Muscle of leg (tissue), 11 donors: ENCODE measurements around the gene RCBTB1. TPM values are rescaled to one million over a fixed set of nuclear protein-coding genes. Genes with fewer than 3 reads are reported as not detected.
A peak's percentile ranks its signal among the peaks of the same experiment; 100 is the strongest.

Experiments
- DNase-seq: peaks from one replicate; pipeline ENCODE4 v3.0.0; 2013
- H3K27ac ChIP-seq: one replicate; pipeline ENCODE4 v1.5.1; 2013; ENCODE audit warnings: mild to moderate bottlenecking, low read length, control low read depth
- H3K27me3 ChIP-seq: one replicate; pipeline ENCODE4 v1.6.1; 2013; ENCODE audit warnings: low read length; ENCODE audit not compliant: control insufficient read depth, insufficient read depth
- H3K36me3 ChIP-seq: one replicate; pipeline ENCODE4 v1.6.1; 2013; ENCODE audit warnings: low read length; ENCODE audit not compliant: control insufficient read depth, insufficient read depth
- H3K4me1 ChIP-seq: one replicate; pipeline ENCODE4 v1.6.1; 2013; ENCODE audit warnings: low read length; ENCODE audit not compliant: control insufficient read depth, insufficient read depth
- H3K4me3 ChIP-seq: one replicate; pipeline ENCODE4 v1.5.1; 2013; ENCODE audit warnings: low read length, control low read depth
- H3K9me3 ChIP-seq: replicated peaks from 2 replicates; pipeline ENCODE4 v1.6.1; 2013; ENCODE audit warnings: low read depth, low read length; ENCODE audit not compliant: control insufficient read depth
- WGBS: methylation state at CpG from one replicate; pipeline ENCODE4 v1.1.5; 2013; ENCODE audit warnings: missing lambda C conversion rate; ENCODE audit not compliant: insufficient coverage; 5-methylcytosine and 5-hydroxymethylcytosine counted together
- polyA plus RNA-seq, 8 donors: library from polyadenylated mRNA; unstranded; fragments of 120-200 nt; gene quantifications; one replicate each; pipeline versions ENCODE4 v1.2.1 to v1.2.3, GENCODE V29; 2013; ENCODE audit warnings: inconsistent platforms in 1 of 8, low replicate concordance in 1 of 8; ENCODE audit not compliant: insufficient read length in 8 of 8, insufficient read depth in 1 of 8
- total RNA-seq: library from RNA; stranded (reverse); fragments of 120-200 nt; gene quantifications from one replicate; pipeline ENCODE4 v1.2.4, GENCODE V29; 2013

Gene RCBTB1
- total and polyA plus RNA-seq, 9 donors = 10.8 to 24.9 (median 19.1) TPM

- no peak for DNase-seq
- Histone ChIP-seq H3K36me3 (peaks cover 16% of the 10 kb centered on the region), H3K27me3 (no peaks in the 10 kb centered on the region), H3K9me3 (no peaks in the 10 kb centered on the region), H3K27ac (no peak overlapping the region), H3K4me1 (no peaks in the 10 kb centered on the region), H3K4me3 (no peak overlapping the region)
- no CpG with 5 or more reads among the region's 3 CpGs for WGBS
Measured at GRCh38 chr13:49543656-49544055, 41.7 kb downstream of the RCBTB1 start.

- Histone ChIP-seq H3K27ac (peak overlapping the region; percentile 49), H3K4me3 (no peak overlapping the region), H3K27me3 (no peaks in the 10 kb centered on the region), H3K4me1 (no peaks in the 10 kb centered on the region), H3K36me3 (peaks cover 4% of the 10 kb centered on the region), H3K9me3 (no peaks in the 10 kb centered on the region)
- peak; percentile 16 for DNase-seq
- whole genome bisulfite sequencing = 68% methylated on average over 3 of the region's 7 CpGs
Measured at GRCh38 chr13:49540552-49540951, 44.8 kb downstream of the RCBTB1 start.

- H3K4me1 ChIP-seq = no peaks in the 10 kb centered on the region
- peaks cover 4% of the 10 kb centered on the region for H3K36me3 ChIP-seq
- H3K4me3 ChIP-seq = no peak overlapping the region
- WGBS = no CpG with 5 or more reads among the region's 3 CpGs
- DNase-seq = no peak
- no peaks in the 10 kb centered on the region for H3K27me3 ChIP-seq
- no peaks in the 10 kb centered on the region for H3K9me3 ChIP-seq
- no peak overlapping the region for H3K27ac ChIP-seq
Measured at GRCh38 chr13:49539746-49540145, 45.6 kb downstream of the RCBTB1 start.

GRCh38 chr13:49539313-49539712, 46.0 kb downstream of the RCBTB1 start:
- Histone ChIP-seq H3K4me3 (no peak overlapping the region), H3K36me3 (peaks cover 4% of the 10 kb centered on the region), H3K27me3 (no peaks in the 10 kb centered on the region), H3K27ac (no peak overlapping the region), H3K9me3 (no peaks in the 10 kb centered on the region), H3K4me1 (no peaks in the 10 kb centered on the region)
- DNase-seq = no peak
- WGBS = no CpG with 5 or more reads among the region's 5 CpGs

- no peak for DNase-seq
- Histone ChIP-seq H3K36me3 (peaks cover 6% of the 10 kb centered on the region), H3K27ac (no peak overlapping the region), H3K9me3 (no peaks in the 10 kb centered on the region), H3K4me1 (no peaks in the 10 kb centered on the region), H3K27me3 (no peaks in the 10 kb centered on the region), H3K4me3 (no peak overlapping the region)
- no CpG with 5 or more reads among the region's 2 CpGs for WGBS
Measured at GRCh38 chr13:49538404-49538803, 47.0 kb downstream of the RCBTB1 start.

- no peak overlapping the region for H3K27ac ChIP-seq
- no peaks in the 10 kb centered on the region for H3K27me3 ChIP-seq
- H3K36me3 ChIP-seq = peaks cover 10% of the 10 kb centered on the region
- H3K4me3 ChIP-seq = no peak overlapping the region
- H3K4me1 ChIP-seq = no peaks in the 10 kb centered on the region
- WGBS = 59% methylated on average over 2 of the region's 7 CpGs
- H3K9me3 ChIP-seq = no peaks in the 10 kb centered on the region
- DNase-seq = peak; percentile 66
Measured at GRCh38 chr13:49536144-49536873, 49.0 kb downstream of the RCBTB1 start.

- Histone ChIP-seq H3K9me3 (no peaks in the 10 kb centered on the region), H3K4me3 (no peak overlapping the region), H3K4me1 (no peaks in the 10 kb centered on the region), H3K36me3 (peaks cover 7% of the 10 kb centered on the region), H3K27me3 (no peaks in the 10 kb centered on the region), H3K27ac (no peak overlapping the region)
- peak; percentile 38 for DNase-seq
- WGBS = 76% methylated on average over 5 of the region's 7 CpGs
Measured at GRCh38 chr13:49533591-49534269, 51.6 kb downstream of the RCBTB1 start.

GRCh38 chr13:49533011-49533410, 52.3 kb downstream of the RCBTB1 start:
- DNase-seq = no peak
- no peak overlapping the region for H3K4me3 ChIP-seq
- no peaks in the 10 kb centered on the region for H3K4me1 ChIP-seq
- H3K27me3 ChIP-seq = no peaks in the 10 kb centered on the region
- H3K36me3 ChIP-seq = peaks cover 12% of the 10 kb centered on the region
- no peak overlapping the region for H3K27ac ChIP-seq
- H3K9me3 ChIP-seq = no peaks in the 10 kb centered on the region

GRCh38 chr13:49532593-49532992, 52.8 kb downstream of the RCBTB1 start:
- Histone ChIP-seq H3K4me3 (no peak overlapping the region), H3K27me3 (no peaks in the 10 kb centered on the region), H3K36me3 (peaks cover 12% of the 10 kb centered on the region), H3K9me3 (no peaks in the 10 kb centered on the region), H3K27ac (no peak overlapping the region), H3K4me1 (no peaks in the 10 kb centered on the region)
- no CpG with 5 or more reads among the region's 1 CpG for WGBS
- DNase-seq = no peak

- no peaks in the 10 kb centered on the region for H3K9me3 ChIP-seq
- H3K36me3 ChIP-seq = peaks cover 12% of the 10 kb centered on the region
- no peak overlapping the region for H3K27ac ChIP-seq
- H3K4me3 ChIP-seq = no peak overlapping the region
- DNase-seq = peak; percentile 69
- 81% methylated on average over 3 of the region's 7 CpGs for WGBS
- H3K4me1 ChIP-seq = no peaks in the 10 kb centered on the region
- H3K27me3 ChIP-seq = no peaks in the 10 kb centered on the region
Measured at GRCh38 chr13:49530457-49530856, 54.9 kb downstream of the RCBTB1 start.
